ENCODE data around the gene OTP.

The OTP gene

GRCh38 chr5:77637998-77638762 is at the start of gene OTP:
Gene OTP, minus strand, starts transcription at chr5:77638713. Its CDS starts 164 bp downstream, at chr5:77638549.
- no peak for DNase-seq

- no peak for DNase-seq
These were observed 44.7 kb upstream of the OTP start for GRCh38 chr5:77683171-77683732.

- DNase-seq: no peak
These were observed 32.0 kb upstream of the OTP start for GRCh38 chr5:77670526-77670925.

GRCh38 chr5:77669677-77670076 is 31.2 kb upstream of the OTP start:
- no peak for DNase-seq

GRCh38 chr5:77663090-77663863 is 24.8 kb upstream of the OTP start:
- DNase-seq: no peak

- DNase-seq: no peak
These were observed 24.1 kb upstream of the OTP start for GRCh38 chr5:77662635-77663034.

- DNase-seq: no peak
These were observed 20.1 kb upstream of the OTP start for GRCh38 chr5:77658662-77659061.

GRCh38 chr5:77651343-77651742 is 12.8 kb upstream of the OTP start:
- DNase-seq: no peak

GRCh38 chr5:77650686-77651085 is 12.2 kb upstream of the OTP start:
- DNase-seq: no peak

- no peak for DNase-seq
These were observed 11.3 kb upstream of the OTP start for GRCh38 chr5:77649776-77650175.

- DNase-seq: no peak
These were observed 7.6 kb upstream of the OTP start for GRCh38 chr5:77645995-77646639.

- no peak for DNase-seq
These were observed 6.9 kb upstream of the OTP start for GRCh38 chr5:77645158-77645994.

GRCh38 chr5:77644371-77645157 is 6.1 kb upstream of the OTP start:
- no peak for DNase-seq

- no peak for DNase-seq
These were observed 5.3 kb upstream of the OTP start for GRCh38 chr5:77643654-77644370.

- DNase-seq: no peak
These were observed 4.5 kb upstream of the OTP start for GRCh38 chr5:77642738-77643653.

GRCh38 chr5:77641963-77642737 is 3.6 kb upstream of the OTP start:
- no peak for DNase-seq

- no peak for DNase-seq
These were observed 3.0 kb upstream of the OTP start for GRCh38 chr5:77641397-77641943.

GRCh38 chr5:77640589-77641396 is 2.3 kb upstream of the OTP start:
- DNase-seq: no peak

Measured in NCI-H2227 treated with DMSO at 0.1 percent for 48 hours (cell line).